ENCODE results near the gene PNMA8B. TPM values are rescaled to one million over a fixed set of nuclear protein-coding genes. Genes with fewer than 3 reads are reported as not detected.

The PNMA8B gene
- total RNA-seq, 2 experiments from 2014 or later = 0.06 to 0.07 TPM

Other genes with a start within 250 kb of the PNMA8B start
- gene HIF3A, start 198.8 kb downstream of the PNMA8B start, total RNA-seq = not detected
- 100 to 1,000 TPM; 101 to 102 TPM for gene PPP5C, start 148.8 kb downstream of the PNMA8B start, total RNA-seq
- not detected for gene CCDC8, start 82.3 kb downstream of the PNMA8B start, total RNA-seq
- gene PNMA8C, start 66.9 kb downstream of the PNMA8B start, total RNA-seq = not detected
- gene PNMA8A, start 24.3 kb downstream of the PNMA8B start, total RNA-seq = not detected
- gene CALM3, start 105.5 kb upstream of the PNMA8B start, total RNA-seq = 100 to 1,000 TPM; 700 to 784 TPM
- 10 to 100 TPM; 14.0 to 14.7 TPM for gene PTGIR, start 129.2 kb upstream of the PNMA8B start, total RNA-seq
- gene GNG8, start 140.3 kb upstream of the PNMA8B start, total RNA-seq = not detected
- gene DACT3, start 165.3 kb upstream of the PNMA8B start, total RNA-seq = under 1 TPM; 0.31 to 0.42 TPM
- gene PRKD2, start 221.2 kb upstream of the PNMA8B start, total RNA-seq = 100 to 1,000 TPM; 175 to 178 TPM

Measured in activated CD4-positive, alpha-beta T cell treated with anti-CD3 and anti-CD28 coated beads, Interleukin-2, amount 10 ng/mL, durations not matched to agents 7 days and 5 days (primary cell).